SK-N-SH treated with all-trans-retinoic acid at 6 μM for 48 hours (cell line): ENCODE data around the gene LMNTD2.

Experiments
- ARNTL ChIP-seq: fragments of 450-650 bp; formaldehyde crosslinking; IDR thresholded peaks from 2 replicates; pipeline ENCODE4 v1.5.0; 2020; ENCODE audit warnings: low read depth, mild to moderate bottlenecking, moderate library complexity, borderline replicate concordance
- CSRNP3 ChIP-seq: fragments of 250-450 bp; sonication (Bioruptor Pico); IDR thresholded peaks from 2 replicates; pipeline ENCODE4 v1.5.1; 2021; ENCODE audit warnings: mild to moderate bottlenecking, moderate library complexity
- ESRRG ChIP-seq: fragments of 250-450 bp; sonication (Bioruptor Pico); IDR thresholded peaks from 2 replicates; pipeline ENCODE4 v1.6.1; 2021; ENCODE audit warnings: mild to moderate bottlenecking
- PATZ1 ChIP-seq: fragments of 250-450 bp; sonication (Bioruptor Pico); IDR thresholded peaks from 2 replicates; pipeline ENCODE4 v1.8.0; 2020; ENCODE audit warnings: mild to moderate bottlenecking, moderate library complexity, borderline replicate concordance
- POU6F1 ChIP-seq: fragments of 250-450 bp; sonication (Bioruptor Pico); IDR thresholded peaks from 2 replicates; pipeline ENCODE4 v1.8.0; 2021; ENCODE audit warnings: low read depth, mild to moderate bottlenecking, moderate library complexity, borderline replicate concordance
- SNAI2 ChIP-seq: fragments of 250-450 bp; sonication (Bioruptor Pico); IDR thresholded peaks from 2 replicates; pipeline ENCODE4 v1.5.0; 2020; ENCODE audit warnings: mild to moderate bottlenecking, moderate library complexity
- TOX ChIP-seq: fragments of 250-450 bp; sonication (Bioruptor Pico); IDR thresholded peaks from 2 replicates; pipeline ENCODE4 v1.8.0; 2021; ENCODE audit warnings: mild to moderate bottlenecking, moderate library complexity, borderline replicate concordance
- TSHZ2 ChIP-seq: fragments of 250-450 bp; sonication (Bioruptor Pico); IDR thresholded peaks from 2 replicates; pipeline ENCODE4 v1.5.0; 2020; ENCODE audit warnings: mild to moderate bottlenecking, moderate library complexity
- ZFP3 ChIP-seq: fragments of 250-450 bp; sonication (Bioruptor Pico); IDR thresholded peaks from 2 replicates; pipeline ENCODE4 v1.5.0; 2020; ENCODE audit warnings: mild to moderate bottlenecking, moderate library complexity

- TF ChIP-seq ZFP3 (CRISPR knock-in tag) (no peak), SNAI2 (CRISPR knock-in tag) (no peak), CSRNP3 (CRISPR knock-in tag) (no peak), TSHZ2 (CRISPR knock-in tag) (no peak), ARNTL (CRISPR knock-in tag) (no peak), PATZ1 (CRISPR knock-in tag) (no peak), TOX (CRISPR knock-in tag) (no peak), POU6F1 (CRISPR knock-in tag) (no peak), ESRRG (no peak)
These were observed 42.6 kb upstream of the LMNTD2 start for GRCh38 chr11:603154-603553.
